GM19372 (cell line): ENCODE data around the gene SMIM29.
A peak's percentile ranks its signal among the peaks of the same experiment; 100 is the strongest.

Source experiments
- ATAC-seq: cut with Tn5 transposase; IDR thresholded peaks from one replicate; pipeline ENCODE4 v1.9.1; 2021; ENCODE audit warnings: mild to moderate bottlenecking, low read depth, moderate library complexity; ENCODE audit not compliant: unreplicated experiment

SMIM29 gene

DNA sequence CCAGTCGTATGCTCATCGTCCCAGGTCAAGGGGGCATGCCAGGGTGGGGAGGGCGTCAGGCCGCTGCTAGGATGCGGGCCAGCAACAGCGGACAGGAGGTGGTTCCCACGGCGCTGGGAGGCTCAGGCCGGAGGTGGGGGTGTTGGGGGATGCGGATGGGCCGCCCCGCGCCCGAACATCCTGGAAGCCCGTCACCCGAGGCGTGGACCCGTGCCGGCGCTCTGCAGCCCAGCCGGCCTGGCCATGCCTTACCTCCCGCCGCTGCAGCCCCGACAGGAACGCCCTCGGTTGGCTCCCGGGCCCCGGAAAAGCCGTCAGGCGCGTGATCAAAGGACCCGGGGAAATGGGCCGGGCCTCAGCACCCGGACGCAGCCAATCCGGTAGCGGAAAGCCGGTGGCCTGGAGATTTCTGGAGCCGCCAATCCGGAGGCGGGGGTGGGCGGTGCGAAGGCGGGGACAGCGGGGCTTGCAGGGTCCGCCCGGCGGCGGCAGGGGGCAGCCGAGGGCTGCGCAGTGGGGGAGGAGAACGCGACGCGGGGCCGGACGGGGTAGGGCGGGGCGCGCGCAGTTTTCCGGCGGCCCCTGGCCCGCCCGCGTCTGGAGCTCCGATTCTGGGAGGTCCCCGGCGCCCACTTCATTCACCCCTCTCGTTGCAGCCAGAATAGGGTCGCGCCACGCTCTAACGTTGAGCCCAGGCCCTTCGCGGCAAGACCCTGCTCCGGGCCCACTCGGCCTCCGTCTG is at the start of gene SMIM29:
TSS of gene SMIM29 (minus strand) at position 280 of the 742 bp plus-strand sequence. CDS start 1,215 bp downstream, outside the sequence.
- peak; percentile 85 for ATAC-seq

DNA sequence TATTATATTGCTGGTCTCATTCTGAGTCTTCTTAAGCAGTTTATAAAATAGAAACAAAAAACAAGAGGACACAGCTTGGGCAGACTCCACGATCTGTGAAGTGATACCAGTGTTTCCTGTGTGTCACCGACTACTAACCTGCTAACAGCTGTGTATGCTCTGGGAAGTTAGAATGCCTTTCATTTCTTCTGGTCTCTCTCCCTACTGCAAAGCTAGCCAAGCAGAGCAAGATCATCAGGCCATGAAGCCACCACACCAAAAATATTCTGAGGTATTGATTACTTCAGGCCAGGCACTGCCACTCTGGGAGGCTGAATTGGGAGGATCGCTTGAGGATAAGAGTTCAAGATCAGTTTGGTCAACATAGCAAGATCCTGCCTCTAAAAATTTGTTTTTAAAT is 46.9 kb upstream of the SMIM29 start:
- ATAC-seq, result peak; percentile 88

DNA sequence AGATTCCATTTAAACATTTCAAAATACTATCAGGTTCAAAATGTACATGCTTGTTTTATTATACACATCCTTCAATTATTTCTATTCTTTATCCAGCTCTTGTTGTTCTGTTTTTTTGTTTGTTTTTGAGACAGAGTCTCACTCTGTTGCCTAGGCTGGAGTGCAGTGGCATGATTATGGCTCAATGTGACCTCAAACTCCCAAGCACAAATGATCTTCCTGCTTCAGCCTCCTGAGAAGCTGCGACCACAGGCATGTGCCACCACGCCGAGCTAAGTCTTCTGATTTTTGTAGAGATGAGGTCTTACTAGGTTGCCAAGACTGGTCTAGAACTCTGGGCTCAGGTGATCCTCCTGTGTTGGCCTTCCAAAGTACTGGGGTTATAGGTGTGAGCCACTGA is 44.1 kb upstream of the SMIM29 start:
- no peak for ATAC-seq

DNA sequence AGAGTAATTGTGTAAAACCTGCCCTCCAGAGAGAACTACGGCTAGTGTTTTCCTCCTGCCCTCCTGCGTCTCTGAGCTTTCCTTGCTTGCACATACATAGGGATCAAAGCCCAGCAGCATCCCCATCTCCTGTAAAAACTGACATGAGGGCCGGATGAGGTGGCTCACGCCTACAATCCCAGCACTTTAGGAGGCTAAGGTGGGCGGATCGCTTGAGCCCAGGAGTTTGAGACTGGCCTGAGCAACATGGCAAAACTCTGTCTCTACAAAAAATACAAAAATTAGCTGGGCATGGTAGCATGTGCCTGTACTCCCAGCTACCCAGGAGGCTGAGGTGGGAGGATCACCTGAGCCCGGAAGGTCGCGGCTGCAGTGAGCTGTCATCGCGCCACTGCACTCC is 40.3 kb upstream of the SMIM29 start:
- ATAC-seq, result no peak

GRCh38 chr6:34288581-34288980 is 39.8 kb upstream of the SMIM29 start:
- ATAC-seq, result no peak

DNA sequence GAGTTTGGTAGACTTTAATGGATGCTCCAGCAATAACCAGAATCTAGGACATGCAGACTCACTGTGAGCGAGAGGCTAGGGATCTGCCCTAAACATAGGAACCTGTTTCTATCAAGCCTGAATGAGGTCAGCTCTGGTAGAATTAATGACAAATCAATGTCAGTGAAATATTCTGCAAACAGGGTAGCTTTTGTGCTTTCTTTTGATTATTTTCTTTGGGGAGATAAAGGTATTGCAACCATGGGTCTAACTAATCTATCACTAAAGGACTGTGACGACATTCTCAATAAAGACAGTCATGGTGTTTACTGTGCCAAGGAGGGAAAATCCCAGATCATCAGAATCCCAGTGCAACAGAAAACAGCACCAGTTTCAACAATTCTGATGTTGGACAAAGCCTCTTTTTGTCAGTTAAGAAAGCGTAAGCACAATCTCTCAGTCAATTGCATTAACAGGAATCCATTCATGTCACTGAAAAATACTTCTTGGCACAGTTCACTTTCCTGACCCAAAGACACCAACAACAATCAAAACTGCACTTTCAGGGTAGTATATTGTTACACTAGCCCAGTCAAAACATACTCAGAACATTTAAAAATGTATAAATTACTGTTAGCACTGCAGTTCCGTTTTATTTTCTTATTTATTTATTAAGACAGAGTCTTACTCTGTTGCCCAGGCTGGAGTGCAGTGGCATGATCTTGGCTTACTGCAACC is 36.8 kb upstream of the SMIM29 start:
- ATAC-seq, result no peak

DNA sequence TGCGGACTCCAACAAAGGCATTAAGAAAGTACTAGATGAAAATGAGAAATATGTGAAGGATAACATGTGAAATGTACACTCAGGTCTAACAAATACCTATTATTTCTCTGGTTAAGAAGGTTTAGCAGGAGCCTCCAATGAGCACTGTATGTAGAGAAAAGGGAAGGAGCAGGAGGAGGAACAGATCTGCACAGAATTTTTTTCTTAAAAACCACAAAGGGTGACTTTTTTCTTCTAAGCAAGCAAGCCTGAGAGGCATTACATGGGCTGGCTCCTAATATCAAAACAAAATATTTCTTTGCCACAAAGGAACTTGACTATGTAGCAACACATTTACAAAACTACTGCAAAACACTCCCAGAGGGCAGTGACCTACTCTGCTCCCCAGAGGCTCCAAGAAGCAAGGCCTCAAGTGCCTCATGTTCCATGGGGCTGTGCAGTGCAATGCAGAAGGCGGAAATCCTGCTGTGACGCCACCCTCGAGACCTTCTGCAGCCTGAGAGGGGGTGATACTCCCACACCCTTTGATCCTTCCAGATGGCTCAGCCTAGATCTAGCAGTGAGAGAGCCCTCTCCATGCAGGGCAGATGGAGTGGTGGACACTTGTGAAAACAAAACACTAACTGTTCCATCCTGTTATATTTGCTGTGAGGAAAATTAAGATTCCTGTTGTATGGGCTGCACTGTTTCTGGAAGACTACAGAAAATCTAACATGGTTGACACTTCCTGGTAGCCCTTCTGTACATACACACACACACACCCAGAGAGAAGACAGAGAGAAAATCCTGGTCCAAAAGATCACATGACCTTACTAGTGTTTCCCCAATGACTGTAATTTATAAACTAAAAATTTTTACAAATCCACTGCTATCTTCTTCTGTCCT is 36.0 kb upstream of the SMIM29 start:
- no peak for ATAC-seq

- ATAC-seq, result no peak
These were observed 33.0 kb upstream of the SMIM29 start for GRCh38 chr6:34281702-34282334.

- ATAC-seq, result no peak
These were observed 31.4 kb upstream of the SMIM29 start for GRCh38 chr6:34280216-34280615.

GRCh38 chr6:34278833-34279232 is 30.0 kb upstream of the SMIM29 start:
- ATAC-seq, result no peak

- no peak for ATAC-seq
These were observed 28.9 kb upstream of the SMIM29 start for GRCh38 chr6:34277763-34278112.

DNA sequence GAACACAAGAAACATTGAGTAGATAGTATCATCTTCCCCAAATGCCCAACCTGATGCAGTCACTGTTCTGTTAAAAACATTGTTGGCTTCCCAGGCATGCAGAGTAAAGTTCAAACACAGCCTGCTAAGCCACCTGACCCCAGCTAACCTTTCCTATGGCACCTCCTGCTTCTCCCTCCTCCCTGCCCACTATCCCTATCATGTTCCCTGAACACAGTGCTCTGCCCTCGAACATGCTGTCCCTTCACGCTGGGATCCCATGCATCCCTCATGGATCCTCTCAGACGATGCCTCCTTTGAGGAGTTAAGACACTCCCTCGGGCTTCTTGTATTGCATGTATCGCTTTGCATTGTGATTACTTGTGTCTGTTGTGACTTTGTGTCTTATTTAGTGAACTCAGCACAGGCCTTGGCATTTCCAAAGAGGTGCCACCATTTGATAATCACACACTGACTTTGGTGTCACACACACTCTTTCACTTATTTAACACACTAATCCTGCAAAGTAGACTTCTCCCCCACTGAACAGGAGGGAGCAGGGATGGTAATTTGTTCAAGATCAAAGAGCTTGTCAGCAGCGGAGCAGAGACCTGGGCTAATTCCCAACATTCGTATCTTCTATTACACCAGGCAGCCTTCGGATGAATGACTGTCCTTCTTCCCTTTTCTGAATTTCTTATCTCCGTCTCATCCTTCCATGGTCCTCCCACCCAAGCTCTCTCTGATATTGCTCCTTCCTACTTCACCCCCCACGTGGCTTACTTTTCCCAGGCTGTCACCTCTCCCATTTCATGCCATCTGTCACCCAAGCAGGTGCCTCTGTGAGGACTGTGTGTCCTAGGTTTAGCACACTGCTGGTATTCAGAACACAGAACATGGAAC is 28.3 kb upstream of the SMIM29 start:
- no peak for ATAC-seq

DNA sequence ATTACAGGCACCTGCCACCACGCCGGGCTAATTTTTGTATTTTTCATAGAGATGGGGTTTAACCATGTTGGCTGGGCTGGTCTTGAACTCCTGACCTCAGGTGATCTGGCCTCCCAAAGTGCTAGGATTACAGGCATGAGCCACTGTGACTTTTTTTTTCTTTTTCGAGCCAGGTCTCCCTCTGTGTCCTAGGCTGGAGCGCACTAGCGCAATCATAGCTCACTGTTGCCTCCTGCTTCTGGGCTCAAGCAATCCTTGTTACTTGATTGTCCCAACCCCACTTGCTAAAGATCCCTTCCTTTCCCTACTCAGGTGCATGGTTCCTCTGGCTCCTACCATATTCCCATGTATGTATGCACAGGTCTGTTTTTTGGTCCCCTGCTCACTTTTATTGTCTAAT is 27.4 kb upstream of the SMIM29 start:
- no peak for ATAC-seq

- no peak for ATAC-seq
These were observed 26.5 kb upstream of the SMIM29 start for GRCh38 chr6:34275128-34275804.

DNA sequence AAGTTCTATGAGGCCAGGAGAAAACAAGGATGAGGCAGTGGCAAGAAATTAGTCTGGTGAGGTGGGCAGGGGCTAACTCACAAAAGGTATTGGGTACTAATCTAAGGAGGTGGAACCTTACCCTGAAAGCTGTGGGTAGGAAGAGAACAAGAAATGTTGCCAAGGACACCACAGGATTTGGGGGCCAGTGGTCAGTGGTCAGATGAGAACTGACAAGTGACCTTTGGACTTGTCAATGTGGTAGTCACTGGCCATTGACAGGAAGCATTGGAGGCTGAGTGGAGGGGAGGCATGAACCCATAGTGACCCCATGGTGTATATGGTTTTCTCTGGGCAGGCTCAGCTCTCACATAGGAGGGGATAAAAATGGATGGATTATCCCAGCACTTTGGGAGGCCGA is 25.3 kb upstream of the SMIM29 start:
- no peak for ATAC-seq

DNA sequence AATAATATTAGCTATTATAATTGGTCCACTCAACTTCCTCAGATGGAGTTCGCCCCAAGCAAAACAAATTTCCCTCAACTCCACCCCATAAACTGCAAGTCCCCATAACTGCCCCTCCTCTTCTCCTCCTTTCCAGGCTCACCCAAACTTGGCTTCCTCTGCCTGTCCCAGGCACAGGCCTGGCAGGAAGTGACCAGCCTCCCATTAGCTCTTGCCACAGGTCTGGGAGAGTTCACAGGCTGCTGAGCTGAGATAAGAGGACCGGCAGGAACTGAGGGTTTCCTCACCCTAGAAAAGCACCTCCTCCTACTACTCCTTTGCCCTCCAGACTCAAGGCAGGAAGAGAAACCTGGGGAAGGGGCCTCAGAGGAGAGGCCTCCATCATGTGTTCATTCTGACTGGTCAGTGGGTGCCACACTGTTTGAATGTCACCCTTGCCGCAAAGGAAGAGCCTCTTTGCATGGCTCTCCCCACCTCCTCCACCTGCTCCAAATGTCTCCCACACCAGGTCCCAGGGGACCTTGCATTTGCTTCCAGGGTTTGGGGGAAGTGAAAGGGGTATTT is 24.5 kb upstream of the SMIM29 start:
- no peak for ATAC-seq

DNA sequence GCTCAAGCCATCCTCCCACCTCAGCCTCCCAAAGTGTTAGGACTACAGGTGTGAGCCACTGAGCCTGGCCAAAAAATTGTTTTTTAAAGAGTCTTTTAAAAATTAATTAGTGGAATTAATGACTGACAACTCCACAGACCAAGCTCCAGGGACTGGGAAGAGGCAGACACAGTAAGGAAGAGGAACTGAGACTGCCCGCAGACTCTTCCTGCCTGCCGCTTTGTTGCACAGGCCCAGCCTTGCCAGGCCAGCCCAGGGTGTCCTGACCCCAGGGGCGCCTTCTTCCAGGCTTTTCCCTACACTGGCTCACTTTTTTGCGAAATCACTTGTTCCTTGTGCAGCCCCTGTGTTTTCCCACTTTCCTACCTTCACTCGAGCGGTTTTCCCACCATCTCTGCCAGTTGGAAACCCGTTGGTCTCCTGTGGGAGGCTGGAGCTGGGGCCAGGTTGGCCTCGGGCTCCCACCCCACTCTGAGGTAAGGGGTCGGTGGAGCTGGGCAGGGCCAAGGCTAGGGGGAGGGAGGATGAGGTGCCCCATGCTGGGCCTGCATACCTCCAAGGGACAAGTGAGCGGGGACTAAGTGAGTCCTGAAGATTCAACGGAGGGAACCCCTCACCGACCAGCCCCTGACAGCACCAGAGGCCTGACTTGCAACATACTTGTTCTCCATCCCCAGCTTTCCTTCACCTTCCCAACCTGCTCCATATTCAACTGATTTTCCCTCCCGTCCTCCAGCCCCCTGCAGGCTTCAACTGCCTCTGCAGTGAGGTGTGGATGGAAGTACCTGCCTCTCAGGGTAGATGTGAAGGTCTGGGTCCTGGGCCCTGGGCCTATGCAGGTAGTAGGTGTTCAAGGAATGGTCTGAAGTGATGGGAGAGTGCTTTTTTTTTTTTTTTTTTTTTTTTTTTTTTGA is 23.5 kb upstream of the SMIM29 start:
- ATAC-seq, result no peak
